Measurements from ENCODE around the gene PLCB1. TPM values are rescaled to one million over a fixed set of nuclear protein-coding genes. Genes with fewer than 3 reads are reported as not detected.
"Not testable (repeated sequence)": the region's sequence is repeated elsewhere in the genome, so short reads cannot be mapped to it uniquely, and the experiment has no call there.

Gene PLCB1
- polyA plus RNA-seq, 4 donors = 39.1 to 53.5 (median 46.3) TPM

DNA sequence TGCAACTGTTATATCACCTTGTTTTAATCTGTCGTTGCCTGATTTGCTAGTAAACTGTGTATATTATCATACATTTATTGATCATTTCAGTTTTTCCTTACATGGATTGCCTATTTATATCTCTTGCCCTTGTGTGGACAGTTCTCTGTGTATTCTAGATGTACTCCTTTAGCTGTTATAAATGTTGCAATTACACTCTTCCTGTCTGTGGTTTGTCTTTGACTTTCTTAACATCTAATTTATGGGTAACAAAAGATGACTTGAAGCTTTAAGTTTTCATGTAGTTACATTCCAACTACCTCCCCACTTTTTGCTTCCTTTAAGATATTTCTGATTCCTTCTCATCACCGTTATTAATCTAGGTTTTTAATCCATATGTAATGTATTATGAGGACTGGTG, 22.6 kb downstream of the PLCB1 start:
- no peak for DNase-seq (ENCODE audit: low read depth in 4 of 4, low spot score in 3 of 4)

DNA sequence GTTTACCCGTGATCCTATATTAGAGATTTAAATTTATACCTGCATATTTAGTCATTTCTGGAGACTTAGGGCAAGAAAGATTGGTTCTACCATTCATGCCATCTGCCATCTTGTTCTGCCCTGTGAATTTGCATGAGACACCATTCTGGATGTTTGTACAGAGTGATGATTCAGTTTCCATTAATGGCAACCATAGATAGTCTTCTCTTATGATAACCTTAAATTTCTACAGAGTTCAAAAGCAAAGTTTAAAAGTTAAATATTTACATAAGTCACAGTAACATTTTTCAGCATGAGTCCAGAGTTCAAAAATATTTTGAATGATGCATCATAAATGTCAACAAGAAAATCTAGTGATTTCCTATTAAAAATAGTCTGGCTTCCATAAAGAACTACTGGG, 23.2 kb downstream of the PLCB1 start:
- no peak for DNase-seq (ENCODE audit: low read depth in 4 of 4, low spot score in 3 of 4)

DNA sequence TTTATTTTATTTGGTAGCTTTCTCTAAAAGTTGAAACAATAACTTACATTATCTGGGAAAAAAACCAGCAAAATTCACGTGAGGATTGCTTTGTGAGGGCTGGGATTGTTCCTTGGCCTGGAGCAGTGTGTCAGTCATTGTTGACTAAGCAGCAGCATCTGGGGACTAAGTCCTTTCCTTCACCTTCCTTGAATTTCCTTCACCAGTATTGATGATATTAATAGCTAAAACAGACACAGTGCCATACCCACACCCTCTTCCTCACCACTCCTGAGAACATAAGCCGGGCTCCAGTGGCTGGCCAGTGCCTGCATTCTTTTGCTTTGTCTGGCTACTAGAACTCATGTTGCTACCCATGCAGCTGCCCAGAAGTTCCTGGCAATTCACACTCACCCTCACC, 23.7 kb downstream of the PLCB1 start:
- no peak for DNase-seq (ENCODE audit: low read depth in 4 of 4, low spot score in 3 of 4)

DNA sequence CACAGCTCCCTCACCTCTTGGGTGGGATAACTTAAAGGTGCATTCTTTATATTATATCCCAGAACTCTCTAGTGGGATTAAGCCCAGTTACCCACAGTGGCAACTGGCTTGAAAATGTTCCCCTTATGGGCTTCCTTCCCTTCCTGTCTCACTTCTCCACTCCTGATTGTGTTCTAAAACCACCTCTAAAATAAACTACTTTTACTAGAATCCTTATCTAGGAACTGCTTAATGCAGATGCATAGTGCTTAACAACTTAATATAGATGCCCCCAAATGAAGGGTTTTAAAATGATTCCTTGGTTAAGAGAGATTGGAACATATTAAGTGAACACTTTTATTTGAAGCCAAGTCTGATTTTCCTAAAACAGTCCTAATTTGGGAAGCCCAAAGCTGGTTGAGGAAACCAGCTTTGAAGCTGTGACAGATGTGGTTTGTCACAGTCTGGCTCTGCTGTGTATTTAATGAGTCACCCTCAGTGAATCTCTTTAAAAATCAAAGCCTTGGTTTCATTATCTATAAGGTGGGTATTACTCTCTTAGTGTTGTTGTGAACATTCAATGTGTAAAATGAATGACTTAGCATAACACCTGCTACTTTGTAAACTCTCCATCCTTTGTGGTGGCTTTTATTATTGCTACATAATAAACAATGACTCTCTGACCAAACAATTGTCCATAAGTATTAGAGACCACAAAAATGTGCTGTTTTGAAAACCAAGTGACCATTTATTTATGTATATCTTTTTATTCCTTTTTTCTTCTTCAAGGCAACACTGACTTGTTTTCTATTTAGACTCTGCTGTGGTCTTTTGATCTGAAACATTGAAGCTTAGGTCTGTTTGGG, 24.4 kb downstream of the PLCB1 start:
- DNase-seq (ENCODE audit: low read depth in 4 of 4, low spot score in 3 of 4) = no peak

DNA sequence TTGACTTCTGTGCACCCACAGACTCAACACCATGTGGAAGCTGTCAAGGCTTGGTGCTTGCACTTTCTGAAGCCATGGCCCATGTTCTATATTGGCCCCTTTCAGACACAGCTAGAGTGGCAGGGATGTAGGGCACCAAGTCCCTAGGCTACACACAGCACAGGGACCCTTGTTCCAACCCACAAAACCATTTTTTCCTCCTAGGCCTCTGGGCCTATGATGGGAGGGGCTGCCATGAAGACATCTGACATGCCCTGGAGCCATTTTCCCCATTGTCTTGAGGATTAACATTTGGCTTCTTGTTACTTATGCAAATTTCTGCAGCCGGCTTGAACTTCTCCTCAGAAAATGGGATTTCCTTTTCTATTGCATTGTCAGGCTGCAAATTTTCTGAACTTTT, 27.2 kb downstream of the PLCB1 start:
- DNase-seq (ENCODE audit: low read depth in 4 of 4, low spot score in 3 of 4) = not testable (repeated sequence)

DNA sequence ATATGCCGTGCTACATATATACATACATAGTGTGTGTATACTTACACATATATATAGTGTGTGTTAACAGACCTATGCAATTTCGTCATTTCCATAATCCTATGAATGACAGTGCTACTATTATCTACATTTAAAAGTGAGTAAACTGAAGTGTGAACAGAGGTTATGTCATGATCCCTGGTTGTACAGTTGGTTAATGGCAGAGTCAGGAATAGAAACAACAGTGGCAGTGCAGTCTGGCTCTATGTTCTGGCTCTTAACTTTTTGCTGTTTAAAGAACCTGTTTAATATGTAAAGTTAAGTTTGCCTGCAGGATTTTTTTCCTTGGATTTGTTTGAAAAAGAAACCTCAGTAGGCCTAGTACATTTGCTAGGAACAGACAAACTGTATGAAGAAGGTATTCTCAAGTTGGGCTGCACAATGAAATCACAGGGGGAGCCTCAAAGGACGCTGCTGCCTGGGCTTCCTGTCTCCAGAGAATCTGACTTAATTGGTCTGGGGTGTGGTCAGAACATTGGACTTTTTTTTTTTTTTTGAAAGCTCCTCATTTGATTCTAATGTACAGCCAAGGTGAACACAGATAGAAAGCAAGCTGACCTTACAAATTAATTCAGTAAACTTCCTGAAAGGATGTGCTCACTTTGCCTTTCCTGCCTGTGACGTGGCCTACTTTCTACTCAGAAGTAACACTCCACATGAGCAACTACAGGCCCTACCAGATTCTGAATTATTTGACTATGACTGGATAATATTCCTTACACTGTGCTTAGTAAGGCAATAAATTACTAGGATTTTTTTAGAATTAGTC, 29.4 kb downstream of the PLCB1 start:
- no peak for DNase-seq (ENCODE audit: low read depth in 4 of 4, low spot score in 3 of 4)

DNA sequence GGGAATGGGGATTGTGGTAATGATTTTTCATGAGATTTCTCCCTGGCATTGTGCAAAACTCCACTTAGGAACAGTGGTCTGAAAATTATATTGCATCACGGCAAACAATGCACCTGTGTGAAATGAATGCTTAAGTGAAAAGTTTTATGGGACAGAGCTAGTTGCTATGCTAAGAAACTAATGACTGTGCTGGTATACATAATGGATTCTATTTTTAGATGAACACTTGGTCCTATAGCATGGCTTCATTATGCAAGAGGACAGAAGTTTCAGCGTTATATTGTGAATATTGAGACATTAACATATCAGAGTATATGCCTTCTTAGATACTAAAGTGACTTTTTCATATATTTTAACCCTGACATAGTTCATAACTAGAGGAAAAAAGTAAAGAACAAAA, 30.5 kb downstream of the PLCB1 start:
- DNase-seq (ENCODE audit: low read depth in 4 of 4, low spot score in 3 of 4) = no peak

DNA sequence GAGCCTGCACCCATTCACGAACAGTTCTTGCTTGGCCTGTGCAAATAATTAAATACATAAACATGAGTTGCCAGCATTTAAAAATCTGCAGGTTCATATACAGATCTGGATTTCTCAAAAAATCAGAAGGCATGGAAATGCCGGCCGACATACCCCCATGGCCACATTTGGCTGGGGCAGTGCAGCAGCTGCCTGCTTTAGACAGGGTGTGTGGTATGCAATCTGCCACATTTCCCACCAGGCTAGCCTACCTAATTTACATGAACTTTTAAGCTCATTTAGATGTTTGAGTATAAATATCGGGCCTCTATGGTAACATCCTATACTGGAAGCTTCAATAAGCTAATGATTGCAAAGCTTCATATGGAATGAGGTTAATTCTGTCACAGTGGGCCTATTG, 31.5 kb downstream of the PLCB1 start:
- no peak for DNase-seq (ENCODE audit: low read depth in 4 of 4, low spot score in 3 of 4)

DNA sequence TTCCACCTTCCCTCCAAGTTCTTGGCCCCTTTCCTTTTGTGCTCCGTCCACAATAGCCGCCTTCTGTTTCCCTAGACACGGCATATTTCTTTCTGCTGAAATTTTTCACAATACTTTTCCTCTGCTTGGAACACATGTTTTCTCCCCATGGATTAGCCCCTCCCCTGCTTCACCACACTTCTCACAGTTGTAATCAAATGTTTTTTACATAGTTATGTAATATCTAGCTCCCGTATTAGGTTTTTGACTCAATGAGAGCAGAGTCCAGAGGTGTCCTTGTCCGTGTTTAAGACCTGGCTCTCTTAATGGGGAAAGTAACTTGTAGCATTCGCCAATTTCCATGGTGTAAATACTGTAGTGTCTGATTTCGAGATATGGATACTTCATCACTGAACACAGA, 34.7 kb downstream of the PLCB1 start:
- DNase-seq (ENCODE audit: low read depth in 4 of 4, low spot score in 3 of 4) = no peak

DNA sequence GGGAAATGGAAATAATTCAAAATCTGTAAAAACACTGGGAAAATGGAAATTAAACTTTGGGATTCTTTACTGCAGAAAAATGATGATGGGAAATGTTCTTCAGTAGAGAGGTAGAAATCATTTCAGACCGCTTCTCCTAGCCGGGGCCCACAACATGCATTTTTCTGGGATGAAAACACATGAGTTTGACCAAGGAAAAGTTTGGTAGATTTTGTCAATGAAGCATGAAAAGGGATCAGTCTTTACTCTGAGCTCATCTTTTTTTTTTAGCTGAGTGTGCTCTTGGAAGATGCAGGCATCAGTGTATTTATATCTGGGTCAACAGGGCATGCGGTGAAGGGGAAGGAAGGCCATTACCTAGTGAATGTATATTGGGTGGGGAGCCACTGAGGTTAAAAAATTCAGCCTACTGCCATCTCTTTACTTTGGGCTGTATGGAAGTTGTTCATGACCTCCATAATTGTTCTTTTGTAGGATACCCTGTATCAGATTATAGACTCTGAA, 36.8 kb downstream of the PLCB1 start:
- no peak for DNase-seq (ENCODE audit: low read depth in 4 of 4, low spot score in 3 of 4)

DNA sequence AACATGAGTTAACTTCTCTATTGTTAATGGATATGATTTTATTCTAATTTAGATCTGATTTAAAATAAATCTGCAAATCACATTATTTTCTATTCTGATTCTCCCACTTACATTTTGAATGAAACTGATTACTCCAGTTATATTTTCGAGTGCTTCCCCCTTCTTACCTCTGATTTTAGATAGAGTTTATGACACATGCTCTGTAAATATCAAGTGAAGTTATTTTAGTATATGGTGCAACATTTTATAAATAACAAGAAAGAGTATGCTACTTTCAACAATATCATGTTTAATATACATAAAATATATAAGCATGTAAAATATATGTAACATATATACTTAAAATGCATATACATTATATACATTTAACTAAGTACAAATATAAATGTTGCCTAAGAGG, 38.9 kb downstream of the PLCB1 start:
- no peak for DNase-seq (ENCODE audit: low read depth in 4 of 4, low spot score in 3 of 4)

DNA sequence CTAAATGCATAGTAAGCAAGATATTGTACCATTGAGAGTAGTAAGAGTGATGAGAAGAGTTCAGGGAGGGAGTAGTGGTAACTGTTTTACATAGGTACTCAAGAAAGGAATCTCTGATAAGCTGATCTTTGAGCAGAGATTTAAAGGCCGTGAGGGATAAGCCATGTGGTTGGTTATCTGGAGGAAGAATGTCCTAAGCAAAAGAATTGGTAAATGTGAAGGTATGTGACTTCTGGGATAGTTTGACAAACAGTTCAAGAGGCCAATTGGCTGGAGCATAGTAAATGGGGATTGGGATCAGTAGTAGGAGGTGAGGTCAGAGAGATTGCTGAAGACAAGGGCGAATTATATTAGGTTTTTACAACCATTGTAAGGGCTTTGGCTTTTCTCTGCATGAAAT, 40.1 kb downstream of the PLCB1 start:
- no peak for DNase-seq (ENCODE audit: low read depth in 4 of 4, low spot score in 3 of 4)

DNA sequence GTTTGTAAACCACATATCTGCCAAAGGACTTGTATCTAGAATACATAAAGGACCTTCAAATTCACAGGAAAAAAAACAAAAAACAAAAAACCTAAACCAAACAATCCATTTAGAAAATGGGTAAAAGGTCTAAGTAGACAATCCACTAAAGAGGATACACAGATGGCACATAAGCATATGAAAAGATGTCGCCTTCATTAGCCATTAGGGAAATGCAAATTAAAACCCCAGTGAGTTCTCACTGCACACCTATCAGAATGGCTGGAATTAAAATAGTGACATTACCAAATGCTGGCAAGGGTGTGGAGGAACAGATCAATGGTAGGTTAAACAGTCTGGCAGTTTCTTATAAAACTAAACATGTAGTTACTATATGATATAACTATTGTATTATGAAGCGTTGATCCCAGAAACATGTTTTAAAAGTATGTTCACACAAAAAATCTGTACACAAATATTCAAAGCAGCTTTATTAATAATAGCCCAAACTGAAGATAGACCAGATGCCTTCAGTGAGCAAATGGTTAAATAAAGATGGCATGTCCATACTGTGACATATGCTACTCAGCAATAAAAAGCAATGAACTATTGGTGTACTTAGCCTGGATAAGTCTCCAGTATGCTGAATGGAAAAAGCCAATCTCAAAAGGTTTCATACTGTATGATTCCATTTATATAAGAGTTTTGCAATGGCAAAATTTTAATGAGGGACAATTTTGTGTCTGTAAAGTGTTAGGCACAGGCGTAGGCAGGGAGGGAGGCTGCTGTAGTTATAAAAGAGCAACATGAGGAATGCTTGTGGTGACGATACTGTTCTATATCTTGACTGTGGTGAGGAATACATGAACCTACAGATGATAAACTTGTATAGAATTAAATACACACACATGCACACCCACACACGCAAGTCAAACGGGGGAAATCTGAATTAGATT, 43.9 kb downstream of the PLCB1 start:
- DNase-seq (ENCODE audit: low read depth in 4 of 4, low spot score in 3 of 4) = no peak

DNA sequence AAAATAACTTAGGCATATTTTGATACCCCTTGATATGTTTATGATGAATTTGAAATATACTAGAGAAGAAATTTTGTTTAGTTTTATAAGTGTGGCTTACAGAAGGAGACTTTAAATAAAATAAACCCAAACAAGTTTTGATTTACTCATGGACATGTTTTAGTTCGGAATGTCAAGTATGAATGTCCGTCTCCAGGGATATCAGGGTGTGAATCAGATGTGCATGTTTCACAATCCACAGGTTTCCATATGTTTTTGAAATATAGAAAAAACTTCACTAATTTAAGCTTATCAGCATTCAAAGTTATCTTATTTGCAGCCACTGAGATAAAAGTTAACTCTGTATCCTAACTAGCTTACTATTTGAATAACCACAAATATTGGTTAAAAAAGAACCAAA, 51.5 kb downstream of the PLCB1 start:
- no peak for DNase-seq (ENCODE audit: low read depth in 4 of 4, low spot score in 3 of 4)

DNA sequence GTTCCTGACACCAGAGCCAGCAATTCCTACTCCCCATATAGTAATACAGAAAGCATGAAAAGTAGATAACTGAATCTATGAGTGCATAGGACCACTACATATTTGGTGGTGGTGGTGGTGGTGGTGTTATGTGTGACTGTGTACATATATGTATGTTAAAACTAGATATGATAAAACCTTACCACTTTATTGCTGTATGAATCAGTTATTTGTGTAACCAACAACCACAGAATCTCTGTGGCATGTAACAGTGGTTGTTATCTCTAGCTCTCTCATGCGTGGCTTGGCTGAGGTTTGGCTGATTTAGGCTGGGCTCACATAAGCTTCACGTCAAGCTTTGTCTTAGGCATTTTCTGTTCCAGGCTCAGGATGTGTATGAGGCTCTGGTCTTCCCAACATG, 55.7 kb downstream of the PLCB1 start:
- no peak for DNase-seq (ENCODE audit: low read depth in 4 of 4, low spot score in 3 of 4)

DNA sequence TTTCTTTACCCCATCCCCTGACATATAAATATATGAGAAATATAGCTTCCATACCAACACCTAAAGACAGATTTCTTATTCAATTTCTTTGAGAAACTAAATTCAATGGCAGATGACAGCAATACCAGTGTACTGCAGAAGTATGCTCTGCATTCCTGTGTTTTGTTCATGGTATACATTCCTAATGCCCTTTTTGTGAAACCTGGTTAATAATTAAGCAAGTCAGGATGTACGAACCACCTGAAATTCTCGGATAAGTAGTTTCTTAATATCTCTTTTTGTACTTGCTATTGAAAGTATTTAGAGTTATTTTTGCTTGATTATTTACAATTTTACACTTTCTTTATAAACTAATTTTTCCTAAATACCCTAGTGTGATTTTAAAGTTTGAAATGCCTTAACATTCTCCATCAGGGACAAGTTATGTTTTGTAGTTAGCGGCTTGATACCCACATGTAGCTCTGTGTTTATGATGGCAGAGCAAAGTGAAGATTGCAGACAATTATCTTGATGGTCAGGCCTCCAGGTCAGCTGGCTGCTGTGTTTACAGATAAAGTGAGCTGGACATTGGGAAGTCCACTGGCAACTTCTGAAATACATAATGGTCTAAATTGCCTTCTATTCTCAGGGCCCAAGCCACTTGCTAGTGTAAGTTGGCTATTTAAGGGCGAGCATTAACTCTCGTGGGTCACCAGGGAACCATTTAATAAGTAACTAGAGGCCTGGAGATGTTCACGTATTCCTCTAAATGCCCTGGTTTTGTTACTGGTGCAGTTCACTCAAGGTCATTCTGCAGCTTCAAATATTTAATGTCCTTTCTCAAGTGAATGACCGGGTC, 58.2 kb downstream of the PLCB1 start:
- no peak for DNase-seq (ENCODE audit: low read depth in 4 of 4, low spot score in 3 of 4)

DNA sequence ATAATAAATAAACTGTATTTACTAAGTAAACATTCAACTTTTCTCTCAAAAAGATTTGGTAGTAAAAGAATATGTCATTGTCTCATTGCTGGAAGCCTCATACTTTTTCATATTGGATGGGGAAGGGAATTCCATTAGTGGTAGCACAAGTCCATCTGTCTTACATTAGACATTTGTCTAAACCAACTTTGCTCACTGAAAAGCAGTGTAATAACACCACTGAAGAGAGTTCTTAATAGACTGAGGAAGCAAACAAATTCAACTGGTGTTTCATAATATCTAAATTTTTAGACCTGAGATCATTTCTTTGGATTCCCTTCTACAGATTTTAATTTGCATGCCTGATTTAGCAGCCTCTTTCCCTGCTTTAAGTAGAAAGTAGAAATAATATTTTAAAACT, 62.7 kb downstream of the PLCB1 start:
- no peak for DNase-seq (ENCODE audit: low read depth in 4 of 4, low spot score in 3 of 4)

DNA sequence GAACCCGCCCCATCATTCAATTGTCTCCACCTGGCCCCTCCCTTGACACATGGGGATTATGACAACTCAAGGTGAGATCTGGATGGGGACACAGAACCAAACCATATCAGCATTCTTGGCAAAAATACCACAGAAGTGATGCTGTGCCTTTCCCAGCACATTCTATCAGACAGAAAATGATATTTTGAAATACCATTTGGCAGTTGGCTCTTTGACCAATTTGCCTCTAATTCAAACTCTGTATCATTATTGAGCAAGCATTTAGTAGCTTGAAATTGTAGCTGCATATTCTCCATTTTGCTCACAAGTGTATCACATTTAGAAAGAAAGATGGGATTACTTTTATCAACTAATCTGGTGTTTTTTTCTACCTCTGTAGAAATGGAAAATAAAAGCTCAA, 64.0 kb downstream of the PLCB1 start:
- DNase-seq (ENCODE audit: low read depth in 4 of 4, low spot score in 3 of 4) = no peak

DNA sequence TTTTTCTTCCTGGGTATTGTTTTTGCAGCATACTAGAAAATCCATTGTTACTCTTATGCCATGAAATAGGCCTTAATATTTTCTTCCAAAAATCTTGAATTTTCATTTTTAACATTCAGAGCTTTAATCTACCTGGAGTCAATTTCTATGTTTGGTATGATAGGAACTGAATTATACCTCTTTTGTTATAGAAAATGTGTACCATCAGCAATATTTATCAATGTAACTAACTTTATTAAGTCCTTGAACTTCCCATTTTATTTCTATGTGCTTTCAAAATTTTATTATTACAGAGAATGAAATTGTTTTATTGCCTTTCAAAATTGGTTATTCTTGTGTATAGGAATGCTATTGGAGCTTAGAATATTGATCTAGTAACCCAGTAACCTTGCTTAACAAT, 68.2 kb downstream of the PLCB1 start:
- DNase-seq (ENCODE audit: low read depth in 4 of 4, low spot score in 3 of 4) = no peak

DNA sequence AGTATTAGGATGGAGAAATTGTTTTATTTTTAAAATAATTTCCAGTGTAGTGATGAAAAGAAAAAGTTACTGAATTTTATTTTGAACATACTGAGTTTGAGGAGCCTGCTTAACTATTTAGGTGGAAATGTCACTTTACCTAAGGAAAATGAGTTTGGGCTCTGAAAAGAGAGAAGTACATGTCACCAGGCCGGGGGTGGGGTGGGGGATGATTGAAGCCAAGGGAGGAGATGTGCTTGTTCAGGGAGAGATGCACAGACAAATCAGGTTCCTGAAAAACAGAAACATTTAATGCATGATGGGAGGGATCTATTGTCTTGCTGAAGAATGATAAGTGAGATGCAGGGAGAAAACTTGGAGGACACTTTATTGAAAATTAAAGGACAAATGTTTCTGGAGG, 71.3 kb downstream of the PLCB1 start:
- no peak for DNase-seq (ENCODE audit: low read depth in 4 of 4, low spot score in 3 of 4)
